Measurements from ENCODE around the gene COL26A1.
"Not testable (repeated sequence)": the region's sequence is repeated elsewhere in the genome, so short reads cannot be mapped to it uniquely, and the experiment has no call there.

Gene COL26A1

DNA sequence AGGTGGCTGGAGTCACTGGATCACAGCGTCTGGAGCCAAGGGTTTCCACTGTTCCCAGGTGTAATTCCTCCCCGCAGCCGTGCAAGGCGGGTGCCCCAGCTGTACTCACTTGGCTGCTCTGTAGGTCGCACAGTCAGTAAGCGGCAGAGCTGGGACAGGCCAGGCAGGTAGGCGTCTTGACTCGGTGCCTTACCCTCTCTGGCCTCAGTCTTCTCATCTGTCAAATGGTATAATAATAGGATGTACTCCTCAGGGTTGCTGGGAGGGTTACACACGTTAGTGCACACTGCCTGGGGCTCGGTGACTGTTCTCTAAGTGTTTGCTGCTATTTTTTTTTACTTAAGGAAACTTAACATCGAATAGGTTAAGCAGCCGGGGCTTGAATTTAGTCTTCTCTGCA lies 239.4 kb downstream of the COL26A1 start:
- H3K36me3 ChIP-seq (ENCODE audit: control insufficient read depth, insufficient read depth, low read length), result no peaks in the 10 kb centered on the region
- DNase-seq (ENCODE audit: extremely low read depth, insufficient read length), result no peak
- no peak overlapping the region for H3K4me3 ChIP-seq (replicated peaks; ENCODE audit: low read depth, low read length)
- TF ChIP-seq CTCF (IDR thresholded peaks at IDR 0.05; ENCODE audit: insufficient read depth, low read length, poor library complexity, severe bottlenecking), result no peak
- peaks cover 1% of the 10 kb centered on the region; the same call in 1 of the 2 replicates for H3K27me3 ChIP-seq (replicated peaks; ENCODE audit: control insufficient read depth, insufficient read depth, low read length)

- Histone ChIP-seq H3K4me3 (replicated peaks; ENCODE audit: low read depth, low read length) (no peak overlapping the region), H3K27me3 (replicated peaks; ENCODE audit: control insufficient read depth, insufficient read depth, low read length) (peaks cover 1% of the 10 kb centered on the region; the same call in 1 of the 2 replicates), H3K36me3 (ENCODE audit: control insufficient read depth, insufficient read depth, low read length) (no peaks in the 10 kb centered on the region)
- peak; percentile 94 for TF ChIP-seq CTCF (IDR thresholded peaks at IDR 0.05; ENCODE audit: insufficient read depth, low read length, poor library complexity, severe bottlenecking)
- peak; percentile 31 for DNase-seq (ENCODE audit: extremely low read depth, insufficient read length)
Observed at GRCh38 chr7:101602484-101603241, 240.0 kb downstream of the COL26A1 start.

DNA sequence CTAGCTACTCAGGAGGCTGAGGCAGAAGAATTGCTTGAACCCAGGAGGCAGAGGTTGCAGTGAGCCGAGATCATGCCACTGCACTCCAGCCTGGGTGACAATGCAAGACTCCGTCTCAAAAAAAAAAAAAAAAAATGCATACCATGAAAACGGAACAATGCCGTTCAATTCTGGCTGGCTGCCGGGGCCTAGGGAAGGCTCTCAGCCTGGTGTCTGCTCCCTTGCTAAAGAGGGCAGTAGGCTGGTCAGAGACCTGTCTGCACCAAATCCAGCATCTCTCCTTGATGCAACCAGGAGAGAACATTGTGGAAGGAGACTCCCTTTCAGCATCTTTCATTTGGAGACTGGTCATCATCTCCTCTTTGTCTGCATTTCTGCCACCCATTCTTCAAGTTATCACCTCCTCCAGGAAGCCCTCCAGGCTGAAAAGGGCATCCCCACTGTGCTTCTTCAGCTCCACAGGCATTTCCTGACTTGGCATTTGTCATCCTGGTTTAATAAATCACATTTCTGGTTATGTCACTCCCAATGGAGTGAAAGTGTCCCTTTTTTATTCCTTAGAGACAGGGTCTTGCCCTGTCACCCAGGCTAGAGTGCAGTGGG lies 241.8 kb downstream of the COL26A1 start:
- H3K4me3 ChIP-seq (replicated peaks; ENCODE audit: low read depth, low read length), result no peak overlapping the region
- peaks cover 1% of the 10 kb centered on the region; the same call in 1 of the 2 replicates for H3K27me3 ChIP-seq (replicated peaks; ENCODE audit: control insufficient read depth, insufficient read depth, low read length)
- DNase-seq (ENCODE audit: extremely low read depth, insufficient read length), result no peak
- H3K36me3 ChIP-seq (ENCODE audit: control insufficient read depth, insufficient read depth, low read length), result no peaks in the 10 kb centered on the region
- no peak for TF ChIP-seq CTCF (IDR thresholded peaks at IDR 0.05; ENCODE audit: insufficient read depth, low read length, poor library complexity, severe bottlenecking)

DNA sequence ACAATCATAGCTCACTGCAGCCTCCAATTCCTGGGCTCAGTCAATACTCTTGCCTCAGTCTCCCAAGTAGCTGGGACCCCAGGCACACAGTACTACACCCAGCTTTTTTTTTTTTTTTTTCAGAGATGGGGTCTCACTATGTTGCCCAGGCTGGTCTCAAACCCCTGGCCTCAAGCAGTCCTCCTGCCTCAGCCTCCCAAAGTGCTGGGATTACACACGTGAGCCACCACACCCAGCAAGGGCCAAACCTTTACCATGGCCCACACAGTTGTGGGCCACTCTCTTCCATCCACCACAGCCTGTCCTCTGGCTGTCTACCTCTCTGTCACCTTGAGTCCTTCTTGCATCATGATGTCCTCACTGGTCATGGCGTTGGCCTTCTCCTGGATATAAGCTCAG lies 242.3 kb downstream of the COL26A1 start:
- DNase-seq (ENCODE audit: extremely low read depth, insufficient read length); H3K4me3 ChIP-seq (replicated peaks; ENCODE audit: low read depth, low read length); H3K27me3 ChIP-seq (replicated peaks; ENCODE audit: control insufficient read depth, insufficient read depth, low read length); H3K36me3 ChIP-seq (ENCODE audit: control insufficient read depth, insufficient read depth, low read length): not testable (repeated sequence)

DNA sequence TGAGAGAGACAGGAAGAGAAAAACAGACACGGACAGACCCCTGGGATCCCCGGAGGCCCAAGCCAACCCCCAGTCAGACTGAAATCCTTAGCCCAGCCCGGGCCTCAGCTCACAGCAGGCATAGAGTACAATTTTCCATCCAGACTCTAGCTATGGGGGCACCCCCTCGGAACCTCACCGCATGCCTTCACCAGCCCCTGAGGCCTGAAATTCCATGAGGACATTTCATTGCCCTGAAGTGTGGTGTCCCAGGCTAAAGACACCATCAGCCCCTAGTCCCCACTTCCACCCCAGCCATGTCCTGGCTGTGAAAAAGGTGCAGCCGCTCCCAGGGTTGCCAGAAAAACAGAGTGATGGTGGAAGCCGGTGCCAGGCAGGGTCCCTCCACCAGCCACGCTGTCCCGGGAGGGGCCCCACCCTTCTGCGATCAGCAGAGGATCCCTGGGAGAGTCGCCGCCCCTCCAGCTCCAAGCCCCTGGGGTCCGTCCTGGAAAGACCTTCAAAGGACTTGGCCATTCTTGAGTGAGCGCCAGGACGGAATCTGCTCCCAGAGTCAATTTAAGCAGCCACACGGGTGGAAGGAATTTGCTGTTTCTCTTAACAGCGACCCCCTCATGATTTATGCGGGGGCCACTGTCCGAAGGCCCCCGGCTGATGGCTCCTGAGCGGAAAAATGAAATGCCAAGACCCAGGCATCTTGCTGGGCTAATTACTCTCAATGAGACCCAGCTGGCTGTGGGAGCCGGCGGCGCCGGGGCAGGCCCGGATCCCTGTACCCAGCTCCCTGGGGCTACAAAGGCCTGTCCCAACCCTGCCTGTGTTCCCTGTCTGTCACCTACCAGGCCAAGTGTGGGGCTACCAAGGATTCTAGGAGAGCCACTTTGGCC lies 243.2 kb downstream of the COL26A1 start:
- no peak overlapping the region for H3K4me3 ChIP-seq (replicated peaks; ENCODE audit: low read depth, low read length)
- DNase-seq (ENCODE audit: extremely low read depth, insufficient read length), result no peak
- H3K36me3 ChIP-seq (ENCODE audit: control insufficient read depth, insufficient read depth, low read length), result no peaks in the 10 kb centered on the region
- H3K27me3 ChIP-seq (replicated peaks; ENCODE audit: control insufficient read depth, insufficient read depth, low read length), result peaks cover 1% of the 10 kb centered on the region; the same call in 1 of the 2 replicates
- TF ChIP-seq CTCF (IDR thresholded peaks at IDR 0.05; ENCODE audit: insufficient read depth, low read length, poor library complexity, severe bottlenecking), result no peak

DNA sequence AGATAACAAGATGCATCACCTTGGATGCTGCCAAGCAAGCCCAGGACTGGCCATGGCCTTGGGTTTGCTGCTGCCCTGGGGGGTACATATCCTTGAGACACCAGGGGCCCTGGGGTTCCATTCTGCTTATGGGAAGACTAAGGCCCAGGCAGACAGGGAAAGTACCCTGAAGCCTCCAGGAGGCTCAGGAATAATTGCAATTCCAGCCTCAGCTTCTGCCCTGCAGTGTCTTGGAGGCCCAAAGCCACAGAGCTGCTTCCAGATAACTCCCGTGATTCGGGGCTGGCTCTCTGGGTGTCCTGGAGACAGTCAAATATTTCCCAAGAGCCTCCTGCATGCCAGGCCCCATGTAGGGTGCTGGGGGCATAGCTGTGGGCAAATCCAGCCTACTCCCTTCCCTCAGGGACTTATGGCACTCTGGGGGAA lies 243.8 kb downstream of the COL26A1 start:
- H3K27me3 ChIP-seq (replicated peaks; ENCODE audit: control insufficient read depth, insufficient read depth, low read length), result peaks cover 1% of the 10 kb centered on the region; the same call in 1 of the 2 replicates
- H3K4me3 ChIP-seq (replicated peaks; ENCODE audit: low read depth, low read length), result no peak overlapping the region
- DNase-seq (ENCODE audit: extremely low read depth, insufficient read length), result no peak
- no peak for TF ChIP-seq CTCF (IDR thresholded peaks at IDR 0.05; ENCODE audit: insufficient read depth, low read length, poor library complexity, severe bottlenecking)
- H3K36me3 ChIP-seq (ENCODE audit: control insufficient read depth, insufficient read depth, low read length), result no peaks in the 10 kb centered on the region
